Neural cell (in vitro differentiated cells): ENCODE measurements around the gene LCNL1. TPM values are rescaled to one million over a fixed set of nuclear protein-coding genes. Genes with fewer than 3 reads are reported as not detected.

Experiments
- H2AFZ ChIP-seq: fragments of 200-600, 300-800 bp; sonication (generic), shearing (Covaris generic); 2 replicates; pipeline ENCODE4 v1.6.0; 2014; ENCODE audit warnings: low read depth, mild to moderate bottlenecking, antibody characterized with exemption, low read length, moderate library complexity
- H3F3A ChIP-seq: fragments of 200-600 bp; shearing (Covaris generic); 2 replicates; pipeline ENCODE4 v1.6.1; 2016; ENCODE audit warnings: mild to moderate bottlenecking, moderate library complexity, mixed read lengths, antibody characterized with exemption, low read length; ENCODE audit not compliant: insufficient read depth, poor library complexity, severe bottlenecking
- H3K27ac ChIP-seq: fragments of 200-600, 300-800 bp; sonication (generic), shearing (Covaris generic); 2 replicates; pipeline ENCODE4 v1.5.1; 2014; ENCODE audit warnings: mild to moderate bottlenecking, low read length, moderate library complexity
- H3K27me3 ChIP-seq: fragments of 300-800, 200-600 bp; sonication (generic), shearing (Covaris generic); 2 replicates; pipeline ENCODE4 v1.6.0; 2014; ENCODE audit warnings: mild to moderate bottlenecking, low read depth, low read length, moderate library complexity; ENCODE audit not compliant: insufficient read depth
- H3K36me3 ChIP-seq: fragments of 300-800, 200-600 bp; sonication (generic), shearing (Covaris generic); 2 replicates; pipeline ENCODE4 v1.5.1; 2014; ENCODE audit warnings: mild to moderate bottlenecking, antibody characterized with exemption, low read length, moderate library complexity; ENCODE audit not compliant: insufficient read depth
- H3K4me2 ChIP-seq: fragments of 300-800, 200-600 bp; sonication (generic), shearing (Covaris generic); 2 replicates; pipeline ENCODE4 v1.6.0; 2014; ENCODE audit warnings: mild to moderate bottlenecking, low read length
- H3K4me3 ChIP-seq: fragments of 300-800, 200-600 bp; sonication (generic), shearing (Covaris generic); 2 replicates; pipeline ENCODE4 v1.5.1; 2014; ENCODE audit warnings: mild to moderate bottlenecking, low read length, moderate library complexity
- H3K79me2 ChIP-seq: fragments of 200-600 bp; shearing (Covaris generic); replicated peaks from 2 replicates; pipeline ENCODE4 v1.6.0; 2014; ENCODE audit warnings: mild to moderate bottlenecking, low read length, moderate library complexity; ENCODE audit not compliant: insufficient read depth
- H3K9ac ChIP-seq: fragments of 300-800, 200-600 bp; sonication (generic), shearing (Covaris generic); 2 replicates; pipeline ENCODE4 v1.6.1; 2016; ENCODE audit warnings: mild to moderate bottlenecking, low read length, mixed read lengths
- H3K9me2 ChIP-seq: fragments of 200-600 bp; shearing (Covaris generic); 2 replicates; pipeline ENCODE4 v1.6.1; 2016; ENCODE audit warnings: mild to moderate bottlenecking, low read length, mixed read lengths; ENCODE audit not compliant: insufficient read depth
- H3K9me3 ChIP-seq: fragments of 200-600, 300-800 bp; sonication (generic), shearing (Covaris generic); 2 replicates; pipeline ENCODE4 v1.6.1; 2016; ENCODE audit warnings: mild to moderate bottlenecking, mixed run types, low read length, moderate library complexity, mixed read lengths
- H4K20me1 ChIP-seq: fragments of 200-600 bp; shearing (Covaris generic); 2 replicates; pipeline ENCODE4 v1.6.1; 2016; ENCODE audit warnings: mild to moderate bottlenecking, mixed run types; ENCODE audit not compliant: insufficient read depth
- EP300 ChIP-seq: fragments of 450-650 bp; conservative IDR thresholded peaks from 2 replicates; pipeline ENCODE4 v1.6.1; 2014; ENCODE audit warnings: antibody characterized with exemption, mild to moderate bottlenecking, moderate library complexity; ENCODE audit not compliant: poor library complexity, severe bottlenecking
- EZH2 ChIP-seq: fragments of 200-600, 300-800 bp; shearing (Covaris generic), sonication (generic); IDR thresholded peaks from 2 replicates; pipeline ENCODE4 v1.6.1; 2014; ENCODE audit warnings: antibody characterized with exemption, low read length, borderline replicate concordance, mild to moderate bottlenecking; ENCODE audit not compliant: insufficient read depth, poor library complexity, severe bottlenecking
- MXI1 ChIP-seq: fragments of 450-650 bp; conservative IDR thresholded peaks from 2 replicates; pipeline ENCODE4 v1.6.1; 2014; ENCODE audit warnings: antibody characterized with exemption, mild to moderate bottlenecking; ENCODE audit not compliant: poor library complexity, severe bottlenecking
- POLR2AphosphoS5 ChIP-seq: IDR thresholded peaks from 2 replicates; pipeline ENCODE4 v1.6.1; 2012
- RAD21 ChIP-seq: fragments of 450-650 bp; conservative IDR thresholded peaks from 2 replicates; pipeline ENCODE4 v1.6.1; 2014; ENCODE audit warnings: antibody characterized with exemption, mild to moderate bottlenecking, moderate library complexity
- SMC3 ChIP-seq: fragments of 450-650 bp; conservative IDR thresholded peaks from 2 replicates; pipeline ENCODE4 v1.6.1; 2014; ENCODE audit warnings: antibody characterized with exemption, mild to moderate bottlenecking, moderate library complexity; ENCODE audit not compliant: poor library complexity
- TAF1 ChIP-seq: IDR thresholded peaks from 2 replicates; pipeline ENCODE4 v1.6.1; 2012; ENCODE audit warnings: low read depth
- polyA plus RNA-seq: library from polyadenylated mRNA; depleted of rRNA; stranded (reverse); fragments of >200 nt; gene quantifications from 2 replicates; pipeline ENCODE4 v1.2.3, GENCODE V29; 2014
- TF ChIP-seq, protein P1 (sequence below): fragments of 450-650 bp; IDR thresholded peaks from 2 replicates; pipeline ENCODE4 v1.5.1; 2014; ENCODE audit warnings: antibody characterized with exemption, mild to moderate bottlenecking, moderate library complexity; ENCODE audit not compliant: poor library complexity, severe bottlenecking
- TF ChIP-seq, protein P2 (sequence below): IDR thresholded peaks from 2 replicates; pipeline ENCODE4 v1.6.1; 2012; ENCODE audit warnings: borderline replicate concordance

LCNL1 gene
- polyA plus RNA-seq, 1 donor from 2014 or later, result not detected

DNA sequence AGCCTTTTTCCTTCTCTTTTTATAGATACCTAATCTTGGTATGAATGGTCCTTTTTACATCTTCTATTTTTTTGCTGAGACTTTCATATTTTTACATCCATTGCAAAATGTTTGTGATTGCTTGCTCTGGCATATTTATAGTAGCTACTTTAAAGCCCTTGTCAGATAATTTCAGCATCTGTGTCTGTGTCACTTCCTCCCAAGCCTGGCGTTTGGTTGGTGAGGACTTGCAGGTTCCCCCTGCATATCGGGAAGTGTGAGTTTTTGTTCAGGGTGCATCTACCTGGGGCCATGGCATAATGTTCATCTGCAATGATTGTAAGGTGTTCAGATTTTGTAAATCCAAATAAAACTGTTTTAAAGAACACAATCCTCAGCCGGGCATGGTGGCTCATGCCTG, 47.1 kb upstream of the LCNL1 start:
- no peak overlapping the region for H3K9ac ChIP-seq
- H3F3A ChIP-seq, result no peaks in the 10 kb centered on the region
- H4K20me1 ChIP-seq, result no peaks in the 10 kb centered on the region
- no peaks in the 10 kb centered on the region for H3K27me3 ChIP-seq
- no peak overlapping the region for H3K4me3 ChIP-seq
- no peaks in the 10 kb centered on the region for H3K79me2 ChIP-seq
- no peaks in the 10 kb centered on the region for H3K9me3 ChIP-seq
- no peak overlapping the region for H3K4me2 ChIP-seq
- H2AFZ ChIP-seq, result no peak overlapping the region
- no peak overlapping the region for H3K27ac ChIP-seq
- H3K36me3 ChIP-seq, result peaks cover 3% of the 10 kb centered on the region
- no peak for TF ChIP-seq EP300
- no peak for TF ChIP-seq POLR2AphosphoS5
- TF ChIP-seq MXI1, result no peak
- TF ChIP-seq EZH2, result no peak
- no peak for TF ChIP-seq RAD21
- no peak for TF ChIP-seq TAF1
- TF ChIP-seq, protein P1, sequence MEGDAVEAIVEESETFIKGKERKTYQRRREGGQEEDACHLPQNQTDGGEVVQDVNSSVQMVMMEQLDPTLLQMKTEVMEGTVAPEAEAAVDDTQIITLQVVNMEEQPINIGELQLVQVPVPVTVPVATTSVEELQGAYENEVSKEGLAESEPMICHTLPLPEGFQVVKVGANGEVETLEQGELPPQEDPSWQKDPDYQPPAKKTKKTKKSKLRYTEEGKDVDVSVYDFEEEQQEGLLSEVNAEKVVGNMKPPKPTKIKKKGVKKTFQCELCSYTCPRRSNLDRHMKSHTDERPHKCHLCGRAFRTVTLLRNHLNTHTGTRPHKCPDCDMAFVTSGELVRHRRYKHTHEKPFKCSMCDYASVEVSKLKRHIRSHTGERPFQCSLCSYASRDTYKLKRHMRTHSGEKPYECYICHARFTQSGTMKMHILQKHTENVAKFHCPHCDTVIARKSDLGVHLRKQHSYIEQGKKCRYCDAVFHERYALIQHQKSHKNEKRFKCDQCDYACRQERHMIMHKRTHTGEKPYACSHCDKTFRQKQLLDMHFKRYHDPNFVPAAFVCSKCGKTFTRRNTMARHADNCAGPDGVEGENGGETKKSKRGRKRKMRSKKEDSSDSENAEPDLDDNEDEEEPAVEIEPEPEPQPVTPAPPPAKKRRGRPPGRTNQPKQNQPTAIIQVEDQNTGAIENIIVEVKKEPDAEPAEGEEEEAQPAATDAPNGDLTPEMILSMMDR, result no peak
- TF ChIP-seq, protein P2, sequence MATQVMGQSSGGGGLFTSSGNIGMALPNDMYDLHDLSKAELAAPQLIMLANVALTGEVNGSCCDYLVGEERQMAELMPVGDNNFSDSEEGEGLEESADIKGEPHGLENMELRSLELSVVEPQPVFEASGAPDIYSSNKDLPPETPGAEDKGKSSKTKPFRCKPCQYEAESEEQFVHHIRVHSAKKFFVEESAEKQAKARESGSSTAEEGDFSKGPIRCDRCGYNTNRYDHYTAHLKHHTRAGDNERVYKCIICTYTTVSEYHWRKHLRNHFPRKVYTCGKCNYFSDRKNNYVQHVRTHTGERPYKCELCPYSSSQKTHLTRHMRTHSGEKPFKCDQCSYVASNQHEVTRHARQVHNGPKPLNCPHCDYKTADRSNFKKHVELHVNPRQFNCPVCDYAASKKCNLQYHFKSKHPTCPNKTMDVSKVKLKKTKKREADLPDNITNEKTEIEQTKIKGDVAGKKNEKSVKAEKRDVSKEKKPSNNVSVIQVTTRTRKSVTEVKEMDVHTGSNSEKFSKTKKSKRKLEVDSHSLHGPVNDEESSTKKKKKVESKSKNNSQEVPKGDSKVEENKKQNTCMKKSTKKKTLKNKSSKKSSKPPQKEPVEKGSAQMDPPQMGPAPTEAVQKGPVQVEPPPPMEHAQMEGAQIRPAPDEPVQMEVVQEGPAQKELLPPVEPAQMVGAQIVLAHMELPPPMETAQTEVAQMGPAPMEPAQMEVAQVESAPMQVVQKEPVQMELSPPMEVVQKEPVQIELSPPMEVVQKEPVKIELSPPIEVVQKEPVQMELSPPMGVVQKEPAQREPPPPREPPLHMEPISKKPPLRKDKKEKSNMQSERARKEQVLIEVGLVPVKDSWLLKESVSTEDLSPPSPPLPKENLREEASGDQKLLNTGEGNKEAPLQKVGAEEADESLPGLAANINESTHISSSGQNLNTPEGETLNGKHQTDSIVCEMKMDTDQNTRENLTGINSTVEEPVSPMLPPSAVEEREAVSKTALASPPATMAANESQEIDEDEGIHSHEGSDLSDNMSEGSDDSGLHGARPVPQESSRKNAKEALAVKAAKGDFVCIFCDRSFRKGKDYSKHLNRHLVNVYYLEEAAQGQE, result no peak
- TF ChIP-seq SMC3, result no peak
- no peaks in the 10 kb centered on the region for H3K9me2 ChIP-seq

DNA sequence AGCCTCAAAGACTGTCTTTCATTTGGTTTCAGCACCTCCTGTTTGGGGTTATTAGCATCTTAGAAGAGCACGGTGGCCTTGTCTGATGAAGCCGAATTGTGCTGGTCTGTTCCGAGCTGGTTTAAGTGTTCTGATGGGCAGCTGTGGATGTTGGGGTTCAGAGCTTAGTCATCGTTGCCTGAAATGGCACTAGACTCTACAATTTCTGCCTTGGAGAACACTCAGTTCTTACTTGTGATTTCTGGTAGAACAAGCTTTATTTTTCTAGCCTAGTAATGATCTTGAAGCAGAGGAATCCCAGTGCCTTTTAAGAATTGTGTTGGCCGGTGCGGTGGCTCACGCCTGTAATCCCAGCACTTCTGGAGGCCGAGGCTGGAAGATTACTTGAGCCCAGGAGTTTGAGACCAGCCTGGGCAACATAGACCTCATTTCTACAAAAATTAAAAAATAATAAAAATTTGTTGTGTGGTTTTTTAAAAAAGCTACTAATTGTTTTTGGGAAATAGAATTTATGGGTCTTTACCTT, 46.1 kb upstream of the LCNL1 start:
- Histone ChIP-seq H3F3A (no peaks in the 10 kb centered on the region), H3K4me3 (no peak overlapping the region), H3K36me3 (peaks cover 6% of the 10 kb centered on the region), H3K9me3 (no peaks in the 10 kb centered on the region), H3K9ac (no peak overlapping the region), H3K27me3 (no peaks in the 10 kb centered on the region), H3K4me2 (no peak overlapping the region), H3K9me2 (no peaks in the 10 kb centered on the region), H3K27ac (no peak overlapping the region), H2AFZ (no peak overlapping the region), H4K20me1 (no peaks in the 10 kb centered on the region), H3K79me2 (no peaks in the 10 kb centered on the region)
- TF ChIP-seq EP300, result no peak
- TF ChIP-seq, protein P1, result no peak
- no peak for TF ChIP-seq RAD21
- TF ChIP-seq, protein P2, result no peak
- no peak for TF ChIP-seq TAF1
- TF ChIP-seq POLR2AphosphoS5, result no peak
- no peak for TF ChIP-seq MXI1
